Left renal pelvis (tissue), 4 donors: ENCODE results near the gene STYXL2. TPM values are rescaled to one million over a fixed set of nuclear protein-coding genes. Genes with fewer than 3 reads are reported as not detected.

ENCODE experiments used
- DNase-seq, 4 donors: peaks; one replicate each; pipeline ENCODE4 v3.0.0-alpha.2; 2013; ENCODE audit warnings: low read depth in 4 of 4, low spot score in 3 of 4
- polyA plus RNA-seq, 4 donors: library from polyadenylated mRNA; unstranded; fragments of 120-200 nt; gene quantifications; one replicate each; pipeline ENCODE4 v1.2.1, GENCODE V29; 2013; ENCODE audit not compliant: insufficient read length in 4 of 4

Gene STYXL2
- polyA plus RNA-seq, 4 donors, result 0.40 to 1.4 (median 0.60) TPM

DNA sequence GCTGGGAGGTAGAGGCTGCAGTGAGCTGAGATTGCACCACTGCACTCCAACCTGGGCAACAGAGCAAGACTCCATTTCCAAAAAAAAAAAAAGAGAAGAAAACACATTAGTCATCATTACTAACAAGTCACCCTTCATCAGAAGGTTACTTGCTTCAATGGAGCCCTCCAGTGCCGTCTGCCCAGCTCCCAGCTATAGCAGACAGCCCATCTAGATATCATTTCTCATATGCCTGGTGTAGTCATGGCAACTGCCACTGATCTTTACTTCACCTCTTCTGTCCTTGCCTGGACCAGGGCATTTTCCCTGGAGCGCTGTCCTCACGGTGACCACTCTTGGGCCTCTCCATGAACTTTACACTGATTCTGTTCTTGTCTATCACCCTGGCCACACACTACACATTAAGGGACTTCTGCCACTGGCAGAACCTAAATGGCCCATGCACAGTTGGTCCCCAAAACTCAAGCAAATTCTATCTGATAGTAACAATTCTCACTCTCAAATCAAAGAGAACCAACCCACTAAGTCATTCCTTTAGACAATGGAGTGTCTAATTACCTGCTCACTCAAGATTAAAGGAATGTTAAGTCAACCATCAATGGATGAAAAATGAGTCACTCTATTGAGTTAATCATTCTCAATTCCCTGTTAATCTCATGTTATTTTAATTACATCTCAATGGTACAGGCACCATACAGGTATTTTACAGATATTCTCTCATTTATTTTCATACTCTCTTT lies 16.6 kb upstream of the STYXL2 start:
- DNase-seq, result no peak

DNA sequence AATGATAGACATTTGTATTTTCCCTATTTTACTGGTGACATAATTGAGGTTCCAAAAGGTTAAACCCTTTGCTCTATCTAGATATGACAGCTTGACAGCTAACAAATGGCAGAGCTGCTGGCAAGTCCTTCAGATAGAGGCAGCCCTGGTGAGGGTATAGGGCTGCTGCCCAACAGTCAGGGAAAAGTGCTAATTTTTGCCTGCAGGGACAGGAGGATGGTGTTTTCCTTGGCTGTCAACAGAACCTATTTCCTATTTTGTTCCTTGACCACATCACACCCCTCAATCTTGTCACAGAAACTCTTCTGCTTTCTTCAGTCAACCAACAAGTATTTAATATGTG lies 16.0 kb upstream of the STYXL2 start:
- DNase-seq, result no peak

DNA sequence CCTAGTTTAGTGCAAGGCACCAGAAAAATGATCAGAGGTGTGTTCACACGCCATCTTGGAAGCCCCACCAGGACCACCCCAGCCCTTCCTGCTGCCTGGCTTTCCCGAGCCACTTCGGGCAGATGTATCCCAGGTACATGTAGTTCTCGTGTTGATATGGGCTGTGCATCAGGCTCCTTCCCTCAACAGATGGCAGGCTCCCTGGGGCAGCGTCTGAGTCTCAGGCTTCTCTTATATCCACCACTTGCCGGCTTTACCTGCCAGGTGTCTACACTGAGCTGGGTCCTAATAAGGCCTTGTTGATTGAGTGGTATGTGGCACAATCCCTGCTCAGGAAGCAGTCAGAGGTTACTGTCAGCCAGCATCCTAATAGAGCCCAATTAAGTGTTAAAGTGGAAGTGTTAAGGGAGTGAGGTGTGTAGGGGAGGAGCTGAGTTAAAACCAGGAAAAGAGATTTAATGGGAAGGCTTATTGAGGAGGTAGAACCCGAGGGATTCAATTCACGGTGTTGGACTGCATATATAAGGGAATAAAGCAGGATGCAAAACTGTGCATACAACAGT lies 12.2 kb upstream of the STYXL2 start:
- DNase-seq, result no peak

DNA sequence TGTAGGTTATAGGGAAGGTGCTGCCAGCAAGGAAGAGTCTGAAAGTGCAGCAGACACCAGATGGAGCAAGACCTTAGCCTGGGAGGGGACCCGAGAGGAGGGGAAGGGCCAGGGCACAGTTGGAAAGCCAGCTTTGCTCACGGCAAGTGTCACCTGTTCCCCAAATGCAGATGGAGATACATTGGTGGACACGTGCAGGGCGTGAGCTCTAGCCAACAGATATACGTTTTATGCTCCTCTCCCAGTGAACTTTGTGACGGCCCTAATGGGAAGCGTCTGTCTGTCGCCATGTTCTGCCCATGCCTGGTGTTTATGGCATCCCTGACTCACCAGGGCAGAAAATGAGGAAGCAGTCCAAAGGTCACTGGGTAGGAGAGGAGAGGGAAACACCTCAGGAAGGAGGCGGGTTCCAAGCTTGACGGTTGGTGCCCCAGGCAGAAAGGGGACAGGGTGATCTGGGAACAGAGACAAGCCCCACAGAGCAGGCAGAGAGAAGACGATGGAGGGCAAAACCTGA lies 11.3 kb upstream of the STYXL2 start:
- no peak for DNase-seq

DNA sequence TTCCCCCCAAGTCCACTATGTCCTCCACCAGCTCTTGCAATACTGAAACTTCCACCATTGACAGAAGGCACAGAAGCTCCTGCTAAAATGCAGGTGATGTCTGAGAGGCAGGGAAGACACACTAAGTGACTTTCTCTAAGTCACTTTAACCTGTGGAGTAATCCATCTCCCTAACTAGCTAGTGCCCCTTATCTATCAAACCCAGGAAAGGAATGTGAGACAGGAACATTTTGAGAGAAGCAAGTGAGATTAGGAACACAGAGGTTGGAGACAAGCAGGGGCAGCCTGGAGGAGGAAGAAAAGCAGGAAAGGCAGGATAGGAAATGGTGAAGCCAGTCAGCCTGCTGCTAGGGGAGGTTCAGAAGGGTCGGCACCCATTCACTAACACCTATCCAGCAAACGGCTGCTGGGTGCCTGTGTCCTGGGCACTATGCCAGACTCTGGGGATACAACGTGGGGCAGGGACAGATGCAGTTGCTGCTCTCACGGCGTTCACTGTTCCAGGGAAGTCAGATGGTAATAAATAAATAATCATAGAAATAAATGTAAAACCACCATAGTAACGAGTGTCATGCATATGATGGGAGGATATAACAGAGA lies 10.7 kb upstream of the STYXL2 start:
- no peak for DNase-seq

DNA sequence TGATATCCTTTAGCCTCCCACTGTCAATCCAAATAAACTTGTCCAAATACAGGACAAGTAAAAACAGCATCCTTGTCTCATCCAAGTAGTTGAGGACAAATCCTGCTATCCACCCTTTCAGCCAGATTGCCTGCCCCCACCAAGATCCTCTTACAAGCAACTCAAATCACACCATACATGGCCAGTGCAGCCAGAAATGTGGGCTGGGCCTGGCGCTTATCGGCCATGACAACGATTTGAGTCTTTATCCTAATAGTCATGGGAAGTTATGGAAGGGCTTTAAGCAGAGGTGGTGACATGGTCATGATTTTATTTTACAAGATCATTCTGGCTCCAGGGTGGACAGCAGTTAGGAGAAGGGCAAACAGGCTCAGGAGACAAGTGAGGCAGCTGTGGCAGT lies 10.0 kb upstream of the STYXL2 start:
- DNase-seq, result no peak

DNA sequence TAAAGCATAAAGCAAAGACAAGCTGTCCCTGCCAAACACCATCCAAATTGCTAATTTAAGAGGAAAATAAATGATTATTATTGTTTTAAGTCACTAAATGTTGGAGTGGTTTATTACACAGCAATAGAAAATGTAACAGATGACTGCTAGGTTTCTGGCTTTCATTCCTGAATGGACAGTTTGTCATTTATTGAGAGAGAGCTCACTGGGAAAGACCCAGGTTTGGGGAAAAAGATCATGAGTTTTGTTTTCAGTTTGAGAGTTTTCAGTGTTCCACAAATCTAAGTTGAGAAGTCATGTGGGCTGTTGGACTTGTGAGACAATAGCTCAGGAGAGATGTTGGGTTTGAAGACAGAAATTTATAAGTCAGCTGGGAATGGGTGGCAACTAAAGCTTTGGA lies 9.1 kb upstream of the STYXL2 start:
- no peak for DNase-seq

DNA sequence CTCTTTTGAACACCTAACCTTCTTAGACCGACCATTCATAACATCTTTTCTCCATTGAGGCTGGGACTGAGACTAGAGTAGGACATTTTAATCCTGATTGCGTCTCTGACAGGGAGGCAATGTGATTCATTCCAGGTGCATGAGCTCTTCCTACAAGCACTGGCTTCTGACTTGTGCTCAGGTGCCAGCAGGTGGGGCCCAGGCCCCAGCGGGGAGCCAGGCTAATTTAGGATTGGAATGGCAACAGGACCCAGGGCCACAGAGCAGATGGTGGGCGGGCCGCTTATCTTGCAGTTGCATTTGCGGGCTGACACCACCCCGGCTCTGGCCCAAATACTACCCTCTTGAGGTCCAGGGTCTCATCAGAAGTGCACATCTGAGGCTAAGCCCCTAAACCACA lies 7.8 kb upstream of the STYXL2 start:
- DNase-seq, result no peak

DNA sequence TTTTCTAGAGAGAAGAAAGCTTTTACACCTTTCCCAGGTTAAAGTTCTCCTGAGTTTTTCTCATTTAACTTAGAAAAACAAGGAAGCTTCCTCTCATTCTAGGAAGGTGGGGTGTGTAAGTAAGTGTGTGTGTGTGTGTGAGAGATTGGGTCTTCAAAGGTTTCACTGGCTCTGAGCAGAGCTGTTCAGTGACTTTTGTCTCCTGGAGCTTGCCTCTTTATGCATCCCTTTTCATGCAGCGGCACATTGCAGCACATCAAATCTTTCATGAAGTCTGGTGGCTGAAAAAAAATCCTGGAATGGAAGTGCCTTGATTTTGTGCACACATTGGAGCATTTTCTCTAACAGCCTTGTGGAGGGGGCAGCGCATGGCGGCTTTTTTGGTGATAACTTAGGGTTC lies 7.1 kb upstream of the STYXL2 start:
- DNase-seq, result no peak

DNA sequence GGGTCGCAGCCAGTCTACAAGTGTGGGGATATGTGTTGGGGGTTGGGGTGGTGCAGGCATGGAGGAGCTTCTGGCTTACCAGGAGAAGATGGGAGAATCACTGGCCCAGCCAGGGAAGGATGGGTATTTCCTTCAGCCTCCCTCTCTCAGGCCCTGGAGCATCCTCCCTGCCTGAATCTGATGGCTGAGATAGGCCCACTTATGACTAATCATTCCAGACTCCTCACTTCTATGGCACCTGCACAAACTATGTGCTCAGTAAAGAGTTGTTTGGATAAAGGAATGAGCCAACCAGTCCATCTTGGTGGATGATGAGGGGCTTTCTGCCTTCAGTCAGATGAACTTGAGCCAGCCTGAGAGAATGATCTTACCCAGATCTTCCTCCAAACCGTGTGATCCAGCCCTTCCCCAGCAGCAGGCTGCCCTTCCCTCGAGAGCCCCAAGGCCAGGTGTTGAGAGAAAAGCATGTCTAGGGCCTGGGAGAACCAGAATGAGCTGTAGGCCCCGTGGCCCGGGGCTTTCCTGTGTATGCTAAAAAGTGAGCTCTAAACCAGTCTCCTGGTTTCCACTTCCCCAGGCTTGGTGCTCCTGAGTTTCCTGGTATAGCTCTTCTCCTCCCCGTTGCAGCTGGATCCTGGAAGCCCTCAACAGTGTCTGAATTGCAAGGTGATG lies 5.0 kb upstream of the STYXL2 start:
- DNase-seq, result no peak

DNA sequence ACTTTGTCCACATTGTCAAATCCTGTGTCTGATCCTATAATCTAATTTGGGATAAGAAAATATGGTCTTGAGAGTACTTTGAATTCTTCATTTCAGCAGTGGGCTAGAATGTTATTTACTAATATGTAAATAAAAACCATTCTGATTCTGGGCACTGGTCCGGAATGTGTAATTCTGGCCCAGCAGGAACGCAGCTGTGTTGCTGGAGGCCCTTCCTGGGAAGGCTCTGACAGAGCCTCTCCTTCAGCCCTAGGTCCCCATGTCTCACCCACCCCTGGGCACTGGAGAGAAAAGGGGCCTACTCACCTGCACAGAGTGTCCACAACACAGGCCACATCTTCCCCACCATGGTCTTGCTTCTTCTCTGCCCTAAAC lies 3.9 kb upstream of the STYXL2 start:
- no peak for DNase-seq

DNA sequence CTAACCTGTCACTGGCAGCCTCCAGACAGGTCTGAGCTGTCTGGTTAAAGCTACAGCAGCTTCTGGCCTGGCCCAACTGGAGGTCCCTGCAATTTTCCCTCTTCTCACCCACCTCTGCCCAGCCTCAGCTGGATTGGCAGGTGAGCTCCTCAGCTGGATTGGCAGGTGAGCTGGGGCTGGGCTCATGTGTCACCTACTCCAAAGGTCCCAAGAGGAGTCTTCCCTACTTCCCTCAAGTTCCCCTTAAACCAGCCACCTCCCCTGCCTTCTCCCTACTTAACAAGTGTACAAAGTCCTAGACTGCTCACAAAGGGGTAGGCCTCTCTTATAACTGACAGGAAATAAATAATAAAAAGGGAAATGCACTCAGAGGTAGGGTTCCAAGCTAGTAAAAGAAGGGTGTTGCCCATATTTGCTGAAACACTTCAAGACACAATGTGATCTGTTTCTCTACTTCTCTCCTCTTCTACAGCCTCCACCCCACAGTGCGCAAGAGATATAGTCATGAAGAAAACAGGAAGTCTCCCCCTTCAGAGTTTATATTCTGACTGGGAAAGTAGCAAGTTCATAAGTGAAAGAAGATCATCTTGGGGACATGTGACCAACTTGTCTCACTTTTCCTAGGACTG lies 3.4 kb upstream of the STYXL2 start, which contains the start of gene GPA33:
Gene GPA33 (minus strand): TSS at position 64 of the 629 bp plus-strand sequence. CDS start 90 bp downstream, outside the sequence.
- no peak for DNase-seq

DNA sequence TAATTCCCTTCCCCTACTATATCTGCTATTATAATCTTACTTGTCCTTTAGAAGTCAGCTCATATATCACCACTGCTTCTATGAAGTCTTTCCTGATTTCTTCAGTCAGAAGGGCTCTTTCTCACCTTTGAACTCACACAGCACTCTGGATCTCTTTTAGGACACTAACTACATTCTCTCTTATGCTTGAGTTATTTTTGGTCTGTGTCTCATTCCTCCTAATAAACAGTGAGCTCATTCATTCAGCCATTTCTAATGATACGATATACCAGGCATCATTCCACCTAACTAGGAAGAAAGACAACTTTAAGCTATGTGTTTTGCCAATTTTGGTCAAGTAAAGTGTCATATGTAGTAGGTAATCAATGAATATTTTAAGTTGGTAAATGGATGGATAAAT lies 1.2 kb upstream of the STYXL2 start:
- DNase-seq, result no peak

DNA sequence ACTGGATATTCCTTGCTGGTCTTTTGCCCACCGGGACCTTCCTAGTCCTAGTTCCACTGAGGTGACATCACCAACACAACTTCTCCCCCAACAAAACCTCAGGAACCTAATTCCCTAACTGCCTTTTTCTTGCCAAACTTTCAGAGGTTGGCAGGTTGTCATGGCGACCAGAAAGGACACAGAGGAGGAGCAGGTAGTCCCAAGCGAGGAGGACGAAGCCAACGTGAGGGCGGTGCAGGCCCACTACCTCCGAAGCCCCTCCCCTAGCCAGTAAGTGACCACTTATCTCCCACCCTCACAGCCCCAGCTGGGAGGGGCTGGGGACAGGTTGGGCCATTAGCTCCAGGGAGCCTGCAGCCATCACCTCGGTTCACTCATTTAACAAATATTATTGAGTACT lies 815 bp downstream of the STYXL2 start:
- DNase-seq, result no peak

DNA sequence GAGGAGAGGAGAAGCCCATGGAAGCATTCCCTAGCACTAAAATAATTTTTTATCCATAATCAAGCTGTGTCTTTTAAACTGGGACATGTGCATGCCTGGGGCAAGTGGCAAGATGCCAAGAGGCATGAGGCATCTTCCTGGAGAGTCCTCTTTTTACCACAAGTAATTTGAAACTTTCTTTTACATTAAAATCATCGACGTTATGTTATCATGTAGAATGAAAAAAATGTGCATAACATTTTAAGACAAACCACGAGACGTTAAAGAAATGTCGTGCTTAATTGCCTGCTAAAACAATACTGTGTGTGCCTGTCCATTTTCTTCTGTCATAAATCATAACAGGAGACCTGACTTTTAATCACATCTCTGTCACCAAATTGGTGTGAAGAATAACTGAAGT lies 1.5 kb downstream of the STYXL2 start:
- no peak for DNase-seq

DNA sequence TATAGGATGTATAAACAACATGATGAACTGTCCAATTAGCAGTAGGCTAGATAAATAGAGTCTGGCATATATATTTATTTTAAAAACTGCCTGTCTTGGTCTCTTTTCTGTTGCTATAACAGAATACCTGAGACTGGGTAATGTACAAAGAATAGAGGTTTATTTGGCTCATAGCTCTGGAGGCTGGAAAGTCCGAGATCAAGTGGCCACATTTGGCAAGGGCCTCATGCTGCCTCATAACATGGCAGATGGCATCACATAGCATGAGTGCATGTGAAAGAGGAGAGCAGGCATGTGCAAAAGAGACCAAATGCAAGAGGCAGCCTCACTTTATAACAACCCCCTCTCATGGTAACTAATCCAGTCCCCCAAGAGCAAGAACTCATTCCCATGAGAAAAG lies 6.0 kb downstream of the STYXL2 start:
- DNase-seq, result no peak

DNA sequence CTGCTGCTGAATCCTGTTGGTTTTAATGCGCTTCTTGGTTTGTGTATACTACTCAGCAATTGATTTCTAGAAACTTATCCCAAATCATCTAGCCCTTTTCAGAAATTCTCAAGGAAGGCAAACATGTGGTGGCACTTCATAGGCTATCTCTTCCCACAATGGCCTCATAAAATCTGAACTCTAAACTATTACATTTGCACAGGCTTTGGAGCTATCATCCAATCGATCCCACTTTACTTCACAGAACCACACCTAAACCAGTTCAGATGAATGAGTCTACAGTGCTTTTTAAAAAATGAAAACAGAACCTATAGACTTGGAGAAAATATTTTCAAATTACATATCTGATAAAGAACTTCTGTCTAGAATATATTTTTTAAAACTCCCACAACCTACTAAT lies 6.9 kb downstream of the STYXL2 start:
- no peak for DNase-seq

DNA sequence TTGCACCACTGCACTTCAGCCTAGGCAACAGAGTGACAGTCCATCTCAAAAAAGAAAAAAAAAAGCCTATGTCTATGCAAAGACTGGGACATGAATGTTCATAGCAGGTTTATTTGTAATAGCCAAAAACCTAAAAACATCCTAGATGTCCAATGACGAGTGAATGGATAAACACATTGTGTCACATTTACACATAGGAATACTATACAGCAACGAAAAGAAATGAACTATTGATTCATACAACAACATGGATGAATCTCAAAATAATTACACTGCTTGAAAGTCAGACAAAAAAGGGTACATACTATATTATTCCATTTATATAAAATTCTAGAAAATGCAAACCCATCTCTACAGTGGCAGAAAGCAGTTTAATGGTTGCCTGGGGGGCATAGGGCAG lies 7.9 kb downstream of the STYXL2 start:
- no peak for DNase-seq

DNA sequence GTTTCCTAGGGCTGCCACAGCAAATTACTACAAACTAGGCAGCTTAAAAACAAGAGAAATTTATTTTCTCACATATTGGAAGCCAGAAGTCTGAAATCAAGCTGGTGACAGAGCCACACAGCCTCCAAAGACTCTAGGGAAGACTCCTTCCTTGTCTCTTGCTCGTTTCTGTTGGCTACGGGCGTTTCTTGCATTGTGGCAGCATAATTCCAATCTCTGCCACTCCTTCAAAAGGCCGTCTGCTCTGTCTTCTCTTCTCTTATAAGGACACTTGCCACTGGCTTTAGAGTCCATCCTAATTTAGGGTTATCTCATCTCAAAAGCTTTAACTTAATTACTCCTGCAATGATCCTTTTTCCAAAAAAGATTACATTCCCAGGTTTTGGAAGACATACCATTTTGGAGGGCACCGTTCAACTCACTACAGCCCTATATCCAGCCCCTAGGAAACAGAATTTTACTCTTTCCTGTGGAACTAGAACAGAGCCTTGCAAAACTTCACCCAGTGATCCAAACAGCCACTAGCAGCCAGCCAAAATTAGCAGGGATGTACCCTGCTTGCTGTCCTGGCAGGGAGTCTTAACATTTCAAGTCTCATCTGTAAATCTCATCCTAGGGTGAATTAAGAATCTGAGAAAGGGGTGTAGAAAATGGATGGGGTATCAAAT lies 9.2 kb downstream of the STYXL2 start:
- no peak for DNase-seq

DNA sequence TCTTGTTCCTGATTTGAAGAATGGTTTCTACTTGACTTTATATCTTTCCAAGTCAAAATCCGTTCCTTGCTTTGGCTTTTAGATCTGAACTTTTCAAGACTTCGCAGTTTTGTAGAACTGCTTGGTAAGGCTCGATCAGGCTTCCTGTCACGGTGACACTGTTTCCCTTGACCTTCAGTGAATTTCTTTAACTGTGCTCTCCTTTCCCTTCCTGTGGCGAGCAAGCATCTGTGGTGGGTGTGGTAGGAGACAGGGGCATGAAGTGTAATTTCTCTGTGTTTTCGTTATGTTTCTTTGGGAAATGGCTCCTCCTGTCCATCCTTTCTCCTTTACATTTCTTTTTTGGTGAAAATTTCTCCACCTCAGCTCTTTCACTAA lies 10.4 kb downstream of the STYXL2 start:
- no peak for DNase-seq
